Glutamatergic neuron (in vitro differentiated cells): ENCODE results near the gene LEKR1. TPM values are rescaled to one million over a fixed set of nuclear protein-coding genes. Genes with fewer than 3 reads are reported as not detected.

Experiments
- DNase-seq: peaks from one replicate; pipeline ENCODE4 v3.0.0; 2022
- H3K27ac Mint-ChIP-seq: one replicate; pipeline ENCODE4 v1.8.0; 2020; ENCODE audit warnings: mild to moderate bottlenecking, mixed read lengths, inconsistent platforms; ENCODE audit not compliant: unreplicated experiment
- H3K27me3 Mint-ChIP-seq: one replicate; pipeline ENCODE4 v1.8.0; 2020; ENCODE audit warnings: mild to moderate bottlenecking, moderate library complexity, mixed read lengths, inconsistent platforms; ENCODE audit not compliant: unreplicated experiment
- H3K36me3 Mint-ChIP-seq: one replicate; pipeline ENCODE4 v1.8.0; 2020; ENCODE audit warnings: mild to moderate bottlenecking, mixed read lengths, inconsistent platforms; ENCODE audit not compliant: unreplicated experiment
- H3K4me1 Mint-ChIP-seq: one replicate; pipeline ENCODE4 v1.8.0; 2020; ENCODE audit warnings: mild to moderate bottlenecking, low read depth, mixed read lengths, inconsistent platforms; ENCODE audit not compliant: unreplicated experiment
- H3K4me3 Mint-ChIP-seq: one replicate; pipeline ENCODE4 v1.8.0; 2020; ENCODE audit warnings: mild to moderate bottlenecking, mixed read lengths, inconsistent platforms; ENCODE audit not compliant: unreplicated experiment
- H3K9me3 Mint-ChIP-seq: one replicate; pipeline ENCODE4 v1.8.0; 2020; ENCODE audit warnings: mild to moderate bottlenecking, moderate library complexity, mixed read lengths, inconsistent platforms; ENCODE audit not compliant: unreplicated experiment
- CTCF ChIP-seq: fragments of 200-600 bp; sonication (generic); IDR thresholded peaks from one replicate; pipeline ENCODE4 v1.5.0; 2021; ENCODE audit not compliant: partially characterized antibody, unreplicated experiment
- total RNA-seq: library from RNA; stranded (reverse); fragmentation: NEBNext Ultra II Directional; extraction: Animal tissue kit (Norgen Biotek cat#: 25700); gene quantifications from one replicate; pipeline ENCODE4 v1.2.1, GENCODE V29; 2021; ENCODE audit not compliant: unreplicated experiment

The LEKR1 gene
- total RNA-seq, 1 donor from 2014 or later = 0.56 TPM

GRCh38 chr3:156803952-156804741 lies 22.0 kb upstream of the LEKR1 start:
- H3K36me3 Mint-ChIP-seq = no peaks in the 10 kb centered on the region
- no peak overlapping the region for H3K4me3 Mint-ChIP-seq
- H3K9me3 Mint-ChIP-seq = no peaks in the 10 kb centered on the region
- no peak for TF ChIP-seq CTCF
- no peaks in the 10 kb centered on the region for H3K4me1 Mint-ChIP-seq
- DNase-seq = no peak
- H3K27me3 Mint-ChIP-seq = peaks cover 4% of the 10 kb centered on the region
- no peak overlapping the region for H3K27ac Mint-ChIP-seq

- no peaks in the 10 kb centered on the region for H3K9me3 Mint-ChIP-seq
- H3K27me3 Mint-ChIP-seq = peaks cover 2% of the 10 kb centered on the region
- no peaks in the 10 kb centered on the region for H3K36me3 Mint-ChIP-seq
- no peaks in the 10 kb centered on the region for H3K4me1 Mint-ChIP-seq
- H3K27ac Mint-ChIP-seq = no peak overlapping the region
- DNase-seq = no peak
- TF ChIP-seq CTCF = no peak
- H3K4me3 Mint-ChIP-seq = no peak overlapping the region
Measured at GRCh38 chr3:156806698-156807097, 19.5 kb upstream of the LEKR1 start.

GRCh38 chr3:156808025-156808424 lies 18.1 kb upstream of the LEKR1 start:
- Mint-ChIP-seq H3K36me3 (no peaks in the 10 kb centered on the region), H3K4me3 (no peak overlapping the region), H3K27me3 (peaks cover 2% of the 10 kb centered on the region), H3K27ac (no peak overlapping the region), H3K9me3 (no peaks in the 10 kb centered on the region), H3K4me1 (no peaks in the 10 kb centered on the region)
- no peak for TF ChIP-seq CTCF
- DNase-seq = no peak

GRCh38 chr3:156811089-156811862 lies 14.9 kb upstream of the LEKR1 start:
- H3K9me3 Mint-ChIP-seq = no peaks in the 10 kb centered on the region
- H3K36me3 Mint-ChIP-seq = no peaks in the 10 kb centered on the region
- DNase-seq = no peak
- no peaks in the 10 kb centered on the region for H3K4me1 Mint-ChIP-seq
- peaks cover 7% of the 10 kb centered on the region for H3K27me3 Mint-ChIP-seq
- no peak overlapping the region for H3K4me3 Mint-ChIP-seq
- TF ChIP-seq CTCF = no peak
- H3K27ac Mint-ChIP-seq = no peak overlapping the region
